Transverse colon (tissue), 3 donors: Measurements from ENCODE around the gene TCF19.

Experiments
- EP300 ChIP-seq: sonication (generic); formaldehyde crosslinking; IDR thresholded peaks from one replicate; pipeline ENCODE4 v1.6.1; 2017; ENCODE audit warnings: antibody characterized with exemption, low read depth
- POLR2A ChIP-seq: fragments of 450-650 bp; IDR thresholded peaks from one replicate; pipeline ENCODE4 v1.6.1; 2016; ENCODE audit warnings: antibody characterized with exemption, mild to moderate bottlenecking, moderate library complexity
- TF ChIP-seq, protein P1 (sequence below), 5 experiments: fragments of 200-600 bp in 3 of 5; fragments of 450-650 bp in 2 of 5; sonication (generic) in 3 of 5; IDR thresholded peaks; 1 replicate in 2 of 5; 2 replicates in 3 of 5; pipeline ENCODE4 v1.5.1; 2016 to 2017; ENCODE audit warnings: antibody characterized with exemption in 5 of 5, inconsistent platforms in 3 of 5, mild to moderate bottlenecking in 2 of 5, moderate library complexity in 1 of 5

DNA sequence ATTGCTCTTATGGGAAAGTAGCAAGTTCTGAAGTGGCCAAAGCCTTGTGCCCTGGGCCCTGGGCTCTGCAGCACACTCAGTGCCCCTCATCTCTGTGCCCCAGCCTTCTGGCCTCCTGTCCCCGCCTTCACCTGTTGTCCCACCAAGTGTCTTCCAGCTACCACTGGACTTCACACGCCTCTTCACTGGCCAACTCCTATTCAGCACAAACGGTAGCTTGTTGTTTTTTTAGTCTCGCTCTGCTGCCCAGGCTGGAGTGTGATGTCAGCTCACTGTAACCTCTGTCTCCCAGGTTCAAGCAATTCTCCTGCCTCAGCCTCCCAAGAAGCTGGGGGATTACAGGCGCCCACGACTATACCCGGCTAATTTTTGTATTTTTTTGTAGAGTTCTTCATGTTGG, 5.6 kb upstream of the TCF19 start:
- TF ChIP-seq, protein P1, sequence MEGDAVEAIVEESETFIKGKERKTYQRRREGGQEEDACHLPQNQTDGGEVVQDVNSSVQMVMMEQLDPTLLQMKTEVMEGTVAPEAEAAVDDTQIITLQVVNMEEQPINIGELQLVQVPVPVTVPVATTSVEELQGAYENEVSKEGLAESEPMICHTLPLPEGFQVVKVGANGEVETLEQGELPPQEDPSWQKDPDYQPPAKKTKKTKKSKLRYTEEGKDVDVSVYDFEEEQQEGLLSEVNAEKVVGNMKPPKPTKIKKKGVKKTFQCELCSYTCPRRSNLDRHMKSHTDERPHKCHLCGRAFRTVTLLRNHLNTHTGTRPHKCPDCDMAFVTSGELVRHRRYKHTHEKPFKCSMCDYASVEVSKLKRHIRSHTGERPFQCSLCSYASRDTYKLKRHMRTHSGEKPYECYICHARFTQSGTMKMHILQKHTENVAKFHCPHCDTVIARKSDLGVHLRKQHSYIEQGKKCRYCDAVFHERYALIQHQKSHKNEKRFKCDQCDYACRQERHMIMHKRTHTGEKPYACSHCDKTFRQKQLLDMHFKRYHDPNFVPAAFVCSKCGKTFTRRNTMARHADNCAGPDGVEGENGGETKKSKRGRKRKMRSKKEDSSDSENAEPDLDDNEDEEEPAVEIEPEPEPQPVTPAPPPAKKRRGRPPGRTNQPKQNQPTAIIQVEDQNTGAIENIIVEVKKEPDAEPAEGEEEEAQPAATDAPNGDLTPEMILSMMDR (IDR thresholded peaks at IDR 0.05): no peak
- TF ChIP-seq EP300 (no peak), POLR2A (no peak)
